C4-2B (cell line): ENCODE results near the gene KRTAP20-3.

ENCODE experiments used
- ZFX ChIP-seq: fragments of 450-650 bp; IDR thresholded peaks from 2 replicates; pipeline ENCODE4 v1.6.1; 2017
- TF ChIP-seq, protein P1 (sequence below): fragments of 450-650 bp; conservative IDR thresholded peaks from 2 replicates; pipeline ENCODE4 v1.5.1; 2017; ENCODE audit warnings: mild to moderate bottlenecking

DNA sequence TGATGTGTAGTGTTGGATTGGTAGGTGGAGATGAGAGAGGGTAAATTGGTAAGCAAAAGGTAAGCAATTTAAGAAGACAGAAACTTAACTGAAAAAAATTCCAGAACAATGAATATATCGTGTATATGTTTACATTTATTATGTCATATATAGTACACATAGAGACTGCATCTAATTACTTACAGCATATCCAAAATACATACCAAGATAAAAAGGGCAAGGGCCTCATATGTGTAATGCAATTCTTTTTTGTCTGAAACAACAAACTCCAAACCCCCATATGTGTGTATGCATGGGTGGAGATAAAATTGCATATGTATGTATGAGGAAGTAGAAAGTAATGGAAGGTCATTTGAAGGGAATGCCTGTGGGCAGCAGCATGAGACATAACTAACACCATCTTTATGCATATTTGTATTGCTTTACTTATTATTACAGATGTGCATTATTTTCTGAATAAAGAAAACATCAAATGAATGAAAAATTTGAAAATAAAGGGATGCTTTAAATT lies 4.3 kb downstream of the KRTAP20-3 start:
- TF ChIP-seq, protein P1, sequence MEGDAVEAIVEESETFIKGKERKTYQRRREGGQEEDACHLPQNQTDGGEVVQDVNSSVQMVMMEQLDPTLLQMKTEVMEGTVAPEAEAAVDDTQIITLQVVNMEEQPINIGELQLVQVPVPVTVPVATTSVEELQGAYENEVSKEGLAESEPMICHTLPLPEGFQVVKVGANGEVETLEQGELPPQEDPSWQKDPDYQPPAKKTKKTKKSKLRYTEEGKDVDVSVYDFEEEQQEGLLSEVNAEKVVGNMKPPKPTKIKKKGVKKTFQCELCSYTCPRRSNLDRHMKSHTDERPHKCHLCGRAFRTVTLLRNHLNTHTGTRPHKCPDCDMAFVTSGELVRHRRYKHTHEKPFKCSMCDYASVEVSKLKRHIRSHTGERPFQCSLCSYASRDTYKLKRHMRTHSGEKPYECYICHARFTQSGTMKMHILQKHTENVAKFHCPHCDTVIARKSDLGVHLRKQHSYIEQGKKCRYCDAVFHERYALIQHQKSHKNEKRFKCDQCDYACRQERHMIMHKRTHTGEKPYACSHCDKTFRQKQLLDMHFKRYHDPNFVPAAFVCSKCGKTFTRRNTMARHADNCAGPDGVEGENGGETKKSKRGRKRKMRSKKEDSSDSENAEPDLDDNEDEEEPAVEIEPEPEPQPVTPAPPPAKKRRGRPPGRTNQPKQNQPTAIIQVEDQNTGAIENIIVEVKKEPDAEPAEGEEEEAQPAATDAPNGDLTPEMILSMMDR, result no peak
- no peak for TF ChIP-seq ZFX
